ENCODE results near the gene ADCY7.

Gene ADCY7

DNA sequence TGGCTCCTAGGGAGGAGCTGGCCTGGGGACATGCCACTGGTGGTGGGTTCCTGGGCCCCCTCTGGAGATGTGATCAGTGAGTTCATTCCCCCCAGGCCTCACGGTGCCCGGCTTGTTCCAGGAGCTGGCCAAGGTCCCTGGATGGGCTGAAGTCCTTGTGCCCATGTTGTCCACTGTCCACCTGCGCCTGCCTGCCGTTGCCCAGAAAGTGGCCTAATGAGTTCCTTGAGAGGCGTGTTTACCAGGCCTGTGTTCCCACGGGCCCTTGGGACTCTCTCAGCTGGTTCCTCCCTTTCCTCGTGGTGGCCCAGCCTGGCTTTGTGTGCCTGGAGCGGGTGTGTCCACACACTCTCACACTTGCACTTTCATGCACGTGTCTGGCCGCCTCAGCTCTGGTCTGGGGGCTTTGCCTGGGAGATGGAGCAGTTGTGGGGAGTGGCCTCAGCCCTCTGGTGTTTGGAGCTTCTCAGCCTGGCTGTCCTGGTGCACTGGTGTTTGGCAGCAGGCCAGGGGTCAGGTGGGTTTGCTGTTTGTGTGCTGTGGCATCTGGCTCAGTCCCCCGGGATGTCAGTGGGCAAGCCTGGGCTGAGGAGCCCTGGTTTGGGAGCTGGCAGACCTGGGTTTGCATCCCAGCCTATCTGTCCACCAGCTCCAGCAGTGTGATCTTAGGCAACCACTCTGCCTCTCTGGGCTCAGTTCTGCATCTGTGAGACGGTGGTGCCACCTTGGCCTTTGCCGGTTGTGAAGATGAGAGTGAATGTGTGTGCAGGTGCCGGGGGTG, 18.0 kb downstream of the ADCY7 start:
- DNase-seq = no peak

DNA sequence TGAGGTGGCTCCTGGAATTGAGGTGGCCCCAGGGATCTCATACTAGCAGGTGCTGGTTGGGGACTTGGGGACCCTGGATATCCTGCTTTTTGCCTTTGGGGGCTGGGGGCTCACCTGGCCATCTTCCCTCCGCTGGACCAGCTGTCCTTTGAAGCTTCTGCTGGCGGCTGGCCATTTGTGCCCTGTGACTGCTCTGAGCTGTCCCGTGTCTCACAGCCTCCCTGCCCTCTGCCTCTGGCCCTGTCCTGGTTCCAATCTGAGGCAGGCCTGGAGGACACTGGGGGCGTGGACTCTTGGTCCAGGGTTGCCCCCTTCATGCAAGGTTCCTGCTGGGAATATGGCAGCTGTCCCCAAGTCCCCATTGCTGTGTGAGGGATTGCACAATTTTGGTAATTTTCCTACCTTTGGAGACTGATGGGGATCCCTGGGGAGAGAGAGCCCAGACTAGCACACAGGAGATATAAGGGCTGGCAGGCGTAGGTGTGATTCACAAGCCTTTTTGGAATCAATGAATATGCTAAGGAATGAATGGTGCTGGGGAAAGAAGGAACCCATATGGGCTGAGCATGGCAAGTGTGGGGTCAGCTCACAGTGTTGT, 19.2 kb downstream of the ADCY7 start:
- DNase-seq = no peak

DNA sequence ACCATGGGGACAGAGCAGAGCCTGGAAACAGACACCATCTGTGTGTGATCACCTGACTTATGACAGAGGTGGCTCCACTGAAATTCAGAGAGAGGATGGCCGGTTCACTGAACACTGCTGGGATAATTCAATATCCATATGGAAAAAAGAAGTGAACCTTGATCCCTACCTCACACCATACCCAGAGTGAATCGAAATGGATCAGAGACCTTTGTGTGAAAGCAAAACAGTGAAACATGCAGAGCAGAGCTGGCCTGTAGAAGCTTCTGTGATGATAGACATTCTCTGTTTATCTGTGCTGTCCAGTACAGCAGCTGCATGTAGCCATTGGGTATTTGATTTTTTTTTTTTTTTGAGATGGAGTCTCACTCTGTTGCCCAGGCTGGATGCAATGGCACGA, 20.3 kb downstream of the ADCY7 start:
- DNase-seq = no peak

DNA sequence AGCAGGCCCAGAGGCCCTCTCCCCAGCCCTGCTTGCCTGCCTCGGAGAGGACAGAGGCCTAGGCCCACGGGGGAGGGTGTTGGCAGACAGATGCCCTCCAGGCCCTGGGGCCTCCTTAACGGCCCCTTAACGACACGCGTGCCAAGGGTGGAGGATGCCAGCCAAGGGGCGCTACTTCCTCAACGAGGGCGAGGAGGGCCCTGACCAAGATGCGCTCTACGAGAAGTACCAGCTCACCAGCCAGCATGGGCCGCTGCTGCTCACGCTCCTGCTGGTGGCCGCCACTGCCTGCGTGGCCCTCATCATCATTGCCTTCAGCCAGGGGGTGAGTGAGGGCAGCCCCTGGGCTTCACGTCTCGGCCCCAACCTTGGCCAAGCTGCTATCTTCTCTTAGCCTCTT, 21.7 kb downstream of the ADCY7 start:
- DNase-seq = no peak

DNA sequence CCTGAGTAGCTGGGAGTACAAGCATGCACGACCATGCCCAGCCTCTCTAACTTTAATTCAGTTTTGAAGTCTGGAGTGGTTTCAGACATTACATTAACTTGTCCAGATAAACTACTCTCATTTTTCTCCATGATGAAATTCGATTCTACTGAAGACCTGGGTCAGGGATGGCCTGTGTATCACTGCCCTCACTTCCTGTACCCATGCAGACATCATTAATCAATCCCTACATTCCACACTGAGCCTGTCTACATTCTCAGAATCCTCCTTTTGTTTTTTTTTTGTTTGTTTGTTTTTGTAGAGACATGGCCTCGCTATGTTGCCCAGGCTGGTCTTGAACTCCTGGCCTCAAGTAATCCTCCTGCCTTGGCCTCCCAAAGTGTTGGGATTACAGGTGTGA, 22.6 kb downstream of the ADCY7 start:
- no peak for DNase-seq

DNA sequence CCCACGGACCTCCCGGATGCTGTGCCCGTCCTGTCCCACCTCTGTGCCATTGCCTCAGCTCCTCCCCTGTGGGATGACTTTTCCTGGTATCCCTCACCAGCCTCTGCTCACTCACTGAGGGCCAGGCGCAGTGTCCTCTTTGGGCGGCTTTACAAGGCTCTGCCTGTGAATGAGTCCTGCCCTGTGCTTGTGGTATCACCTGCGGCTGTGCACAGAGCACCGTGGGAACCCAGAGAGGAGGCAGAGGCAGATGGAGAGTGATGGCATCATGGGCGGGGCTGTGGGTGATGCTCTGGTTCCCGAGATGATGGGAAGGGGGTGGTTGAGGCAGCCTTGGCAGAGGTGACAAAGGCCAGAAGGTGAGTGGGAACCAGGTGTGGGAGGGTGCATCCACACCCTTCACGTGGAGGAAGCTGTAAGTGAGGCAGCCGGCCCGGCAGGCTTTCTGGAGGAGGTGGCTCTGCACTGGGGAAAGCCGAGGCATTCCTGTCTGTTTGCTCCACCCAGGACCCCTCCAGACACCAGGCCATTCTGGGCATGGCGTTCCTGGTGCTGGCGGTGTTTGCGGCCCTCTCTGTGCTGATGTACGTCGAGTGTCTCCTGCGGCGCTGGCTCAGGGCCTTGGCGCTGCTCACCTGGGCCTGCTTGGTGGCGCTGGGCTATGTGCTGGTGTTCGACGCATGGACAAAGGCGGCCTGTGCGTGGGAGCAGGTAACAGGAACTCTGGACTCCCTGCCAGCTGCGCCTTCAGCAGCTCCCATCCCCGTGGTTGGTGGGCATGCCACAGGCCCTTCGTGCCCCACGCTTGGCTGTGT, 23.8 kb downstream of the ADCY7 start:
- no peak for DNase-seq

DNA sequence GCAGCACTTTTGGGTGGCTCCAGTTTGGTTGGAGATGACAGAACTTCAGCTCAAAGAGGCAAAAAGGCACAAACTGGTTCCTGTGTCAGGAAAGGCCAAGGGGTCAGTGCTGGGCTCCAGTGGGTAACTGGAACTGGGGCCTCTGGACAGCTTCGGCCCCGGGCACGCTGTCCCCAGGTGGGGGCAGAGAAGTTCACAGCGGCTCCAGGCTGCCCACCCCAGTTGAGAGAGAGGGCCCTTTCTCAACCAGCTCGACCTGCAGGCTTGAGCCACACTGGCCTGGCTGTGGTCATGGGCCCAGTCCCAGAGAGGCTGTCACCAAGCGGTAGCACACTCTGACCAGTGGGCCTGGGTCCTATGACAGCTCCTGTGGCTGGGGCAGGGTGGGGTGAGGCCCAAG, 24.5 kb downstream of the ADCY7 start:
- DNase-seq = no peak

DNA sequence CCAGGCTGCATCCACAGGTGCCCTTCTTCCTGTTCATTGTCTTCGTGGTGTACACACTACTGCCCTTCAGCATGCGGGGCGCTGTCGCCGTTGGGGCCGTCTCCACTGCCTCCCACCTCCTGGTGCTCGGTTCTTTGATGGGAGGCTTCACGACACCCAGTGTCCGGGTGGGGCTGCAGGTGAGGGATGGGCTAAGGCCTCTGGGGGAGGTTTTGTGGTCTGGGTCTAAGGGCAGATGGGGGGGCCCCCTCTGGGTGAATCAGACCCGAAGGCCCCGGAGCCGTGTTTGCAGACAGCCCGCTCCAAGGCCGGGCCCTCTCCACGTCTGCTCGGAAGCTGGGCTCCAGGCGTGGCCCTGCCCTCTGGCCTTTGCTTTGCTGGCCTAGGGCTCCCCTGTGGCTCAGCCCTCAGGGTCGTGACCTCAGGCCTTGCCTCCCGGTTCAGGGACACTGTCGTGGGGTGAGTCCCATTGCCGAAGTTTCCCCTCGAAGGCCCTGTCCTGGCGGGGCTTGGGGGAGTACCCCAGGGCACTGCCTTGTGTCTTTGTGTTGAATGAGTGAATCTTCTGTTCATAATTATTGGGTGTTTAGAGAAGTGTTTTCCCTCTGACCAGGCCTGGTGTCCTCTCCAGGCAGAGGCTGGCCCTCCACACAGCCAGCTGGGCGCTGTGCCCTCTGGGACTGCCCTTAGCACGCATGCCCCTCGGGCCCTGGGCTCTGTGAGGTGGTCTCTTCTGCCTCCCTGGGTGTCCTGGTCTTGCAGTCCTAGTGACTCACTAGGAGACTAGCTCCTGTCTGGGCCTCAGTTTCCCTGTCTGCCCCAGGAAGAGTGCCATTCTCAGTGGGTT, 25.6 kb downstream of the ADCY7 start:
- DNase-seq = no peak

DNA sequence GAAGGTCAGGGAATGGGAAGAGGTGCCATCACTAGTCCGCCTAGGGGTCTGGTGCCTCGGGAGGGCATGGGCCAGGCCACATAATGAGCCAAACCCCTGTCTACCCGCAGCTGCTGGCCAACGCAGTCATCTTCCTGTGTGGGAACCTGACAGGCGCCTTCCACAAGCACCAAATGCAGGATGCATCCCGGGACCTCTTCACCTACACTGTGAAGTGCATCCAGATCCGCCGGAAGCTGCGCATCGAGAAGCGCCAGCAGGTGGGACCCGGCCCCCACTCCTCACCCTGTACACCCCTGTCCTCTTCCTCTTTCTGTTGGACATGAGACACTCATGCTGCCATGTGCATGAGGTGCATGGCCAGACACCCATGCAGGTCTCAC, 26.2 kb downstream of the ADCY7 start:
- DNase-seq = no peak

DNA sequence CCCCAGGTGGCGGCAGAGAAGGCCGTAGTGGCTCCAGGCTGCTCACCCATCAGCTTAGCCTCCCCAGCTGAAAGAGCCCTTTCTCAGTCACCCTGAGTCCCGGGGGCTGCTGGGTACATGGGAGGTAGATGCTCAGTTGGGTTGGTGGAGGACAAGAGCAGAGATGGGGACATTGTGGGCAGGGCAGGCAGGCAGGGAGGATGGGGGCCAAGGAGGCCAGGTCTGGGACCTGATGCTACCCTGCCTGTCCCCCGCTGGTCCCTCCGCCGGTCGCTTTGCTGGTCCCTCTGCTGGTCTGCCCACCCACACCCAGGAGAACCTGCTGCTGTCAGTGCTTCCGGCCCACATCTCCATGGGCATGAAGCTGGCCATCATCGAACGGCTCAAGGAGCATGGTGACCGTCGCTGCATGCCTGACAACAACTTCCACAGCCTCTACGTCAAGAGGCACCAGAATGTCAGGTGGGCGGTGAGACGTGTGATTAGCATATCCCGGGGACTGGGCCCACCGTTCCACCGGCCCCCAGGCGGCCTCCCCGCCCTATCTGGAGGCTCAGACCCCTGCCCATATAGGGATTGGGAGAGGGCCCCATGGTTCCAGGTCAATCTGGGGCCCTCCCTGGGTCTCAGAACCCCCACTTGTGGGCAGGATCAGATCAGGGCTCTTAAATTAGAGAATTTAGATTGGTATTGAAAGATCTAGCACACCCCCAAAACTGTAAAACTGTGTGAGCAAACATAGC, 26.9 kb downstream of the ADCY7 start:
- DNase-seq = no peak

DNA sequence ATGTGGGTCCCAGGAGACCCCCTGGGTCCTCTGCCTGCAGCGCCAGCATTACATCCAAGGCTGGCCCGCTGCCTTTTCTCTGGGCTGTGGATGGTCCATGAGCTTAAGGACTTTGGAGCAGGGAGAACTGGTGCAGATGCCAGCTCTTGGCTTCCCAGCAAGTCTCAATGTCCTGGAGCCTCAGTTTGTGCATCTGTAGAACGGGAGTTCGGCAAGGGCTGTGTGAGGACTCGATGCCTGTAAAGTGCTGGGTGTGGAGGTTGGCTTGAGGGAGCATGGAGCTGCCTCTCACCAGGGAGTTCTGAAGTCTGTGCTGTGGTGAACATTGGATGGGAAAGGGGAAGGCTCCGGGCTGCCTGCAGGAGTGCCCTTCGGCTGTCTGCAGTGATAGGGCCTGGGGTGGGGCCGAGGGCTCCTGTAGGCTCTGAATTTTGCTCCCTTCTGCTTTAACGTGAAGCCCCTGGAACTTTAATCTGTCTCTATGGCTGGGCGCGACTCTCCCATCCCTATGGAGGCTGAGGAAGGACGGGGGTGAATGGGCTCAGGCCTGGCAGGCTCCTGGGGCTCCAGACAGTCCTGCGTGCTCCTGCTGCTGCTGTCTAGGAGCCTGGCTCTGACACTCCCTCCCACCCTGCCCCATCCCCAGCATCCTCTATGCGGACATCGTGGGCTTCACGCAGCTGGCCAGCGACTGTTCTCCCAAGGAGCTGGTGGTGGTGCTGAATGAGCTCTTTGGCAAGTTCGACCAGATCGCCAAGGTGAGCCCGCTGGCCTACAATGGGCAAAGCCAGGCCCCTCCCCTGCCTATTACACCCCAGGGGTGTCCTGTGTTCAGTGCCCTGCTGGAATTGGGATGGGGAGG, 27.9 kb downstream of the ADCY7 start:
- DNase-seq = no peak

DNA sequence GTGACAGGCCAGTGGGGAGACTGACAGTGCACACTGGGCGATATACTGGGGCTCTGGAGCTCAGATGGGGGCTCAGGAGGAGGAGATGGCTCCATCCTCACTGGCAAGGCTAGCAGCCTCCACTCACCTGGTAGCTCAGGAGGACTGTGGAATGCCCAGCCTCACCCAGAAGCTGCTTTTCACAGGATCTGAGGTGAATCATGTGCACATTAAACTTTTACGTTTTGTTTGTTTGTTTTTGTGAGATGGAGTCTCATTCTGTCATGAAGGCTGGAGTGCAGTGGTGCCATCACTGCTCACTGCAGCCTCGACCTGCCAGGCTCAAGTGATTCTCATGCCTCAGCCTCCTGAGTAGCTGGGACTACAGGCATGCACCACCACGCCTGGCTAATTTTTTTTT, 28.6 kb downstream of the ADCY7 start:
- DNase-seq = no peak

DNA sequence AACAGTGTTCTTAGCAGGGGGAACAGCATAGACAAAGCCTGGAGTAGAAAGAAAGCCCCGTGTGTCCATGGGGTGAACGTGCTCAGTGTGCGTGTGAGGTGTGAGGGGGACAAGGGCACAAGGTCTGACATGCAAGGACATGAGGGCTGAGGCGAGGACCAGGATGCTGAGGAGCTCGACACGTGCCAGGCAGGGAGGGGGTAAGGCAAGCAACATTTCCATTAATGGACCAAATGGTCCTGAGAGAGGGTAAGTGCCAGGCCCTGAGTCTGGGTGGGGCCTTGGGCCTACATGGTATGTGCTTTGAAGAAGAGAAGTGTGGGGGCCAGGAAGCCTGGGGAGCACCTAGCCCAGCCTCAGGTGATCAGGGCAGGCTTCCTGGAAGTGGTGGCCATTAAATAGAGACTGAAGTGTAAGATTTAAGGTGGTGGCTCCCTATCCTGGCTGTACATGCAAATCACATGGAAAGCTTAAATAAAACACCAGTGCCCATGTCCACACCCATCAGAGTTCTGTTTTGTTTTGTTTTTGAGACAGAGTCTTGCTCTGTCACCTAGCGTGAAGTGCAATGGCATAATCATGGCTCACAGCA, 29.3 kb downstream of the ADCY7 start:
- DNase-seq = no peak

DNA sequence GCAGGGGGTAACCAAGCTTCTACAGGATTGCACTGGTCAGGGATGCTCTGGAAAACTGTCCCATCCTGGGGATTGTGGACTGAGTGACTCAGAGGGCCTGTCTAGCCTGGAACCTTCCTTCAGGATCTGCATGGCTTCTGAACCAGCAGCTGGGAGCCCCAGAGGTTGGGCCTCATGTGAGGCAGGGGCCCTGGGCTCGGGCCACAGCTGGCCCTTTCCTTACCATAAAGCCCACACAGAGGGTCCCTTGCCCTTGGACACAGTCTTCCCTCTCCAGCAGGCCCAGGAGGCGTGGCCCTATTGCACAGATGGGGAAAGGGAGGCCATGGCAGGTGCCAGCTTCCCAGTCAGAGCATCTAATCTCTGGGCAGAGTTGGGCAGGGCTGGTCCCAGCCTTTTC, 30.5 kb downstream of the ADCY7 start:
- DNase-seq = no peak

DNA sequence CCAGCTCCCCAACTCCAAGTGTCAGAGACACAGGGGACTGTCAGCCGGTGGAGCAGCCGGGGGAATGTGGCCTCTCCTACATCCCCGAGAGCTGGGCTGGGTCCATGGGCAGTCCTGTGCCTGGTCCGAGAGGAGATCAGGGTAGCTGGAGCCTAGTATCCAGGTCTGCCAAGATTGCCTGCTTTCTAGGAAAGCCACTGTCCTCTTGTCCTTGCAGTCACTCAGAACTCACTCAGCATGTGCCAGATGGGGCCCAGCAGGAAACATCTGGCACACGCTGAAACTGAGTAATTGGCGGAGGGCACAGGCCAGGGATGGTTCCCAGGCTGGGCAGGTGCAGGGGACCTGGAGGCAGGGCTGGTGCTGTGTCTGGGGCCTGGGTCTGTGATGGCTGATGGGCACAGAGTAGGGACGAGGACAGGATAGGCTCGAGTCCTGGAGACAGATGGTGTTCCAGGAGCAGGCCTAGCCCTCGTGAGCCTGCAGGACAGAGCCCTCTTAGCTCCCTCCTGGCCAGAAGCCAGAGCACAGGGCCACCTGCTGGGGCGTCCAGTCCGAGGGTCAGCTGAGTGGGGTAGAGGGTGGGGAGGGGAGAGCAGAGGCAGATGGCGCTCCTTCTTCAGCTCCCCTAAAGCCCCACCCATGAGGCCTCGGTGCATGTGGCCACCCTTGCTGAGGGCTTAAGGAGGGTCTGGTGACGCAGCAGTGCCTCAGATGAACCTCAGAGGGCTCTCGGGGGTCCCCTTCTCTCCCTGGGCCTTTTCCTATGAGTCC, 31.1 kb downstream of the ADCY7 start:
- no peak for DNase-seq

DNA sequence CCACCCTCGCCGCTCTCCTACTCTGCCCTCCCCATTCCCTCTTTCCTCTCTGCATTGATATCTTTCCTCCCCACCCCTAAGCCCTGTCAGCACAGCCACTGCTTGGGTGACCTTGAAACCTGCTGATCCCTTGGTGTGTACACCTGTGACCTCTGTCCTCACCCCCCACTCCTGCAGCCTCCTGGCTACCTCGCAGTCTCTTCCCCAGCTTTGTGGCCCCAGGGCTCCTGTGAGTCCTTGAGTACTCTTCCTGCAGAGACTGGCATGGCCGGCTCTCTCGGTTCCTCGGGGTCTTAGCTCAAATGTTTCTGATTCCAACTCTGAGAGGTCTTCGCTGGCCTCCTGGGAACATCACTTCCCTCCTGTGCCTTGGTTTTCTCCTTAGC, 31.7 kb downstream of the ADCY7 start:
- DNase-seq = no peak

DNA sequence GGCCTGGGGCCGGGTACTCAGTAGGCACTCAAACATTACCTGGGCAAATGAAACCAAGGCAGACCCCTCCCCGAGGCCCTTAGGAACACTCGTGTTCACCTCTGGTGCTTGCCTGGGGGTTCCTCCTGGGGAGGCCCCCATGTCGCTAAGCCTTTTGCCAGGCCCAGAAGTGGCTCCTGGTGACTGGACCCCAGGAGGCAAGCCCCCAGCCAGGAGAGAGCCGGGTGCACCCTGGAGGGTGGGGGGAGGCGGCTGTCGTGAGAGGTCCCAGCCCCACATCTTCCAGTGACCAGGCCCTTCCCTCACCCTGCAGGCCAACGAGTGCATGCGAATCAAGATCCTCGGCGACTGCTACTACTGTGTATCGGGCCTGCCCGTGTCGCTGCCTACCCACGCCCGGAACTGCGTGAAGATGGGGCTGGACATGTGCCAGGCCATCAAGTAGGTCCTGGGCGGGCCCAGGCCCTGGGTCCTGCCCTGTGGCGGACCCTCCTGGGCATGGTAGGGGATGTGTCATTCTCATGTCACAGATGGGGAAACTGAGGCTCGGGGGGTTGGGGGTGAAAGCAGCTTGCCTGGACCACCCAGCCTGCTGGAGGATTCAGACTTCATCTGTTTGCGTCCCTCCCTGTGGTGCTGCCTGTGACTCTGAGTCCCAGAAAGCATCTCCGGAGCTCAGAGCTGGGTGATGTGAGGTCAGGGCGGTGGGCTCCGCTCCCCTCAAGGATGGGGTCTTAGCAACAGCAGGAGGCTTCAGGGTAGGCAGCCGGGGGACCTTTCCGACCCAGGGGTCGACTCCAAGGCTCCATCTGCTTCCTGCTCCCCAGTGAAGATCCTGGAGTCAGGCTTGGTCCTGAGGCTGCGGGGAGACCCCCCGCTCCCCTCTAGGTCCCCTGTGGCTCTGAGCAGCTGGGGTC, 32.5 kb downstream of the ADCY7 start:
- no peak for DNase-seq

DNA sequence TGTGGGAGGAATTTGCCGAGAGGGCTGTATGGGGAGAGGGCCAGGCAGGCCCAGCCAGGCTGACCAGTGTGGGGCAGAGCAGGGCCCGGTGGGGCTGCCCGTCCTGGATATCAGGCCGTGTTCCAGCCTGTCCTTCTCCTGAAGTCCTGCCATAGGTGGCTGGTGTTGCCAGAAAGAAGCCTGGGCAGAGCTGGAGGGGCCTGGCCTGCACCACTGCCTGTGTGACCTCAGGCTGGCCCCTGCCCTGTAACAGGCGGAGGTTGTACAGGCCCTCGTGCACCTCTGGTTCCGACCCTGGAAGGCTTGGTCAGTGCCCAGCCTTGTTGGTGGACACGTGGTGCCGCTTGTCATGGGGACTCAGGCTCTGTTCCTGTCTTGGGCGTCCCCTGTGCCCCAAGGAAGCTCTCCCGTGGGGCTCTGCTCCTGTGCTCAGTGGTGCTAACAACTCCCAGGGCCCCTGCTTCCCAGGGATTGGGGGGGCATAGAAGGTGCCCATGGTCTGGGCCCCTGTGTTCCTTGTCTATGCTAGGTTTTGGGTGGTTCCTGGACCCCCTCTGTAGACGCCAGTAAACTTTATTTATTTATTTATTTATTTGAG, 33.3 kb downstream of the ADCY7 start:
- no peak for DNase-seq
